Muscle of leg (tissue), 11 donors: ENCODE measurements around the gene ABR. TPM values are rescaled to one million over a fixed set of nuclear protein-coding genes. Genes with fewer than 3 reads are reported as not detected.

ENCODE experiments used
- DNase-seq: peaks from one replicate; pipeline ENCODE4 v3.0.0; 2013
- H3K27ac ChIP-seq: one replicate; pipeline ENCODE4 v1.5.1; 2013; ENCODE audit warnings: mild to moderate bottlenecking, low read length, control low read depth
- H3K27me3 ChIP-seq: one replicate; pipeline ENCODE4 v1.6.1; 2013; ENCODE audit warnings: low read length; ENCODE audit not compliant: control insufficient read depth, insufficient read depth
- H3K36me3 ChIP-seq: one replicate; pipeline ENCODE4 v1.6.1; 2013; ENCODE audit warnings: low read length; ENCODE audit not compliant: control insufficient read depth, insufficient read depth
- H3K4me1 ChIP-seq: one replicate; pipeline ENCODE4 v1.6.1; 2013; ENCODE audit warnings: low read length; ENCODE audit not compliant: control insufficient read depth, insufficient read depth
- H3K4me3 ChIP-seq: one replicate; pipeline ENCODE4 v1.5.1; 2013; ENCODE audit warnings: low read length, control low read depth
- H3K9me3 ChIP-seq: replicated peaks from 2 replicates; pipeline ENCODE4 v1.6.1; 2013; ENCODE audit warnings: low read depth, low read length; ENCODE audit not compliant: control insufficient read depth
- WGBS: methylation state at CpG from one replicate; pipeline ENCODE4 v1.1.5; 2013; ENCODE audit warnings: missing lambda C conversion rate; ENCODE audit not compliant: insufficient coverage; 5-methylcytosine and 5-hydroxymethylcytosine counted together
- polyA plus RNA-seq, 8 donors: library from polyadenylated mRNA; unstranded; fragments of 120-200 nt; gene quantifications; one replicate each; pipeline versions ENCODE4 v1.2.1 to v1.2.3, GENCODE V29; 2013; ENCODE audit warnings: inconsistent platforms in 1 of 8, low replicate concordance in 1 of 8; ENCODE audit not compliant: insufficient read length in 8 of 8, insufficient read depth in 1 of 8
- total RNA-seq: library from RNA; stranded (reverse); fragments of 120-200 nt; gene quantifications from one replicate; pipeline ENCODE4 v1.2.4, GENCODE V29; 2013

The ABR gene
- total and polyA plus RNA-seq, 9 donors, result 21.4 to 58.3 (median 40.1) TPM

DNA sequence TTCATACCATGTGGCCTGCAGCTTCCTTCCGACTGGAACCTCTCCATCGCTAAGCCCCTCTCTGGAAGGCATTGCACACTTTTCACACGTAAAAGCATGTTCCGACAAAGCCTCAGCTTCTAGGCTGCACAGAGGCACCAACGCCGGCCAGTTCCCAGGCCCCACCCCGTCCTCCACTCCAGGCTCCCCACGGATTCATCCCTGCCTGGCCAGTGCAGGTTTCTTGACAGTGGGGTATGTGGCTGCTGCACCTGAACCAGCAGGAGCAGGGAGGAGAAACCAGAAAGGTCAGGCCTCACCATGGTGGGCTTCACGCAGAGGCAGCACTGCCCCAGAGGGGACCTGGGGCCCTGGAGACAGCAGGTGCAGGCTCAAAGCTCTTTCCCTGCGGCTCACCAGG, 168.6 kb downstream of the ABR start:
- Histone ChIP-seq H3K27me3 (no peaks in the 10 kb centered on the region), H3K9me3 (no peaks in the 10 kb centered on the region), H3K27ac (no peak overlapping the region), H3K36me3 (peaks cover 56% of the 10 kb centered on the region), H3K4me3 (no peak overlapping the region), H3K4me1 (peaks cover 66% of the 10 kb centered on the region)
- DNase-seq, result no peak
- 75% methylated on average over 10 of the region's 10 CpGs for WGBS

GRCh38 chr17:1010586-1010985, 169.2 kb downstream of the ABR start:
- H3K9me3 ChIP-seq, result no peaks in the 10 kb centered on the region
- no peak overlapping the region for H3K27ac ChIP-seq
- H3K27me3 ChIP-seq, result no peaks in the 10 kb centered on the region
- peaks cover 62% of the 10 kb centered on the region for H3K36me3 ChIP-seq
- no peak overlapping the region for H3K4me3 ChIP-seq
- H3K4me1 ChIP-seq, result peaks cover 72% of the 10 kb centered on the region
- WGBS, result 89% methylated on average over 11 of the region's 14 CpGs
- no peak for DNase-seq

- 57% methylated on average over 10 of the region's 10 CpGs for WGBS
- H3K9me3 ChIP-seq, result no peaks in the 10 kb centered on the region
- no peak overlapping the region for H3K4me3 ChIP-seq
- H3K4me1 ChIP-seq, result peaks cover 77% of the 10 kb centered on the region
- H3K27ac ChIP-seq, result peak overlapping the region; percentile 29
- H3K36me3 ChIP-seq, result peaks cover 63% of the 10 kb centered on the region
- no peak for DNase-seq
- no peaks in the 10 kb centered on the region for H3K27me3 ChIP-seq
Measured at GRCh38 chr17:1010086-1010450, 169.7 kb downstream of the ABR start.

DNA sequence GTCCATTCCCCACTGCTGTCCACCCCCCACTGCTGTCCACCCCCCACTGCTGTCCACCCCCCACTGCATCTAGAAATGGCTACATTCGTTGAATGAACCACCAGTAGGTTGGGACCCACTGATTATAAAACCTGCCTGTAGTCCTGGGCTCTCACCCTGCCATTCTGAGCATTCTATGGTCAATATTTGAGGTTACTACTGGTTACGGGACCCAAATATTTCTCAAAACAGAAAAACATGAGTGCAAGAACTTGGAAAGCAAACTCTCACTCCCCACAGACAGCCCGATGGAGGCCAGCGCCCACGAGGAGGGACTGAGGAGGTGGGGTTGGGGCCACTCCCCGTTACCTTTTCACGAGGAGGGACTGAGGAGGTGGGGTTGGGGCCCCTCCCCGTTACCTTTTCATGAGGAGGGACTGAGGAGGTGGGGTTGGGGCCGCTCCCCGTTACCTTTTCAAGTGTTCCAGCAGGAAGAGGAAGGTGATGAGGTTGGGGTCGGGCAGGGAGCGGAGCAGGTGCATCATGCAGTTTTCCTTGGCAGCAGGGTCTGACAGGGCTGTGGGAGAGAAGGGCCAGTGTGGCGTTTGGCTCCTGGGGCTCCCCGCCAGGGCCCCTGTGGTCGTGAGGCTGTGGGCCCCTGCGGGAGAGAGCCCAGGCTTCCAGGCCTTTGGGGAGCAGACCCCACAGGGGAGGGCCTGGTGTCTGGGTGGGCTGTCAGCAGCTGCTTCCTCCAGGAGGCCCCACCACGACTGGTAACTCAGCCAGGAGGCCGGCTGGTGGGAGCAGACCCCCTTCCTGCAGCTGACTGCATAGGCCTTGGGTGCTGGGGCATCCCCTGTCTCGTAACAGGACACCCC, 170.3 kb downstream of the ABR start:
- DNase-seq, result peak; percentile 54
- Histone ChIP-seq H3K27me3 (no peaks in the 10 kb centered on the region), H3K9me3 (no peaks in the 10 kb centered on the region), H3K4me3 (no peak overlapping the region), H3K27ac (peak overlapping the region; percentile 87), H3K36me3 (peaks cover 69% of the 10 kb centered on the region), H3K4me1 (peaks cover 83% of the 10 kb centered on the region)
- 71% methylated on average over 6 of the region's 19 CpGs for WGBS

DNA sequence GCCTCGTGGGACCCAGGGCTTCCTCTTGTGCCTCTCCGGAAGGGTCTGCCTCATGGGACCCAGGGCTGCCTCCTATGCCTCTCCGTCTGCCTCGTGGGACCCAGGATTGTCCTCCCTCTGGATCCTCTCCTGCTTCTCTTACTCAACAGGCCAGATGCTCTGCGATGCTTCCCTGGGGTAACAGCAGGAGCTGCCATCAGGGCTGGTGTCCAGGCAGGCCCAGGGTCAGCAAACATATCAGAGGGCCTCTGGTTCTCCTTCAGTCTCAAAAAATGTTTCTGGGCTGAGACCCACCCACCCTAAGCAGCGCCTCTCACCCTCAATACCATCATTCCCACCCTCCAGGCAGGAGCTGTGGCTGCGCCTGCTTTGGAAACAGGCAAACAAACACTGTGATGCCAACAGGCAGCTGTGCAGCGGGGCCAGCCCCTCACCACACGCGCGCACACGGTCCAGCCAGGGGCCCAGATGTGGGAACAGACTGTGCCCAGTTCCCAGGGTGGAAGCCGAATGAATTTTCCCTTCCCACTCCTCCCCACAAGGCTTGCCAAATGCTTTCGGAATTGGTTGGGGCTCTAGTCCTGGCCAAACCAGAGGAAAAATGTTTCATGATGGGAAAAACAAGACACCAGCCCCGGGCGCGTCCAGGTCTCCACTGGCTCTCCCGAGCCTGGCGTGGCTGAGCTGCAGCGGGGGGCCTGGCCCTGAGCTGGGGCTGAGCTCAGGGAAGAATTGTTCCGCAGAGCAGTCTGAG, 171.6 kb downstream of the ABR start:
- peak overlapping the region; percentile 87 for H3K27ac ChIP-seq
- no peak overlapping the region for H3K4me3 ChIP-seq
- no peaks in the 10 kb centered on the region for H3K27me3 ChIP-seq
- DNase-seq, result peak; percentile 95
- peaks cover 95% of the 10 kb centered on the region for H3K4me1 ChIP-seq
- no peaks in the 10 kb centered on the region for H3K9me3 ChIP-seq
- WGBS, result 47% methylated on average over 14 of the region's 21 CpGs
- peaks cover 80% of the 10 kb centered on the region for H3K36me3 ChIP-seq

DNA sequence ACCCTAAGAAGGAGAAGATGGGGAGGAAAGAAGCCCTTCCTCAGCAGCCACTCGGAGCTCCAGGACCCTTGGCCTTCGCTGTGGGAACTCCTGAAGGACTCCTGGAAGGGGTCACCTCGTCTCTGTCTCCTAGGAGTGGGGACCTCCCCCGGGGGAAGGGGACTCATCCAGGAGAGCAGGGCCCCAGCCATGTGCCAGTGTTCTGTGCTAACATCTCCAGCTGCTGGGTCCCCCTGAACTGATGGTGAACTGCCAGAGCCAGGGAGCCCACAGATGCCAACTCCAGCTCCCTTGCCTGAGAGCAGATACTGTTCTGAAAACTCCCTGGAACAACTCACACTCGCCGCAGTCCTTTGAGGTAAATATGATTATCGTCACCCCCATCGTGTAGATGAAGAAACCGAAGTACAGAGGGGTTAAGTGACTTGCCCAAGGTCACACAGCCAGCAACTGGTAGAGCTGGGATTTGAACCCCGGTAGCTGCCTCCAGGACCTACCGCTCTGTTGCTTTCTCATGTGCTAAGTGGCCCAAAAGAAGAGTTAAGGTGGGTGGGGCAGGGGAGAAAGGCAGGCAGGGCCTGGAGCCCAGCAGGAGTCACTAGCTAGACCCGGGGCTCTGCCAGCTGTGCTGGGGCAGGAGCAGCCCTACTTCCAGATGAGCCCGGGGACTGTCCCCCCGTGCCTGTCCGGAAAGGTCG, 172.3 kb downstream of the ABR start:
- 71% methylated on average over 15 of the region's 16 CpGs for WGBS
- H3K36me3 ChIP-seq, result peaks cover 80% of the 10 kb centered on the region
- no peaks in the 10 kb centered on the region for H3K27me3 ChIP-seq
- H3K4me3 ChIP-seq, result no peak overlapping the region
- H3K27ac ChIP-seq, result peak overlapping the region; percentile 87
- H3K4me1 ChIP-seq, result peaks cover 95% of the 10 kb centered on the region
- DNase-seq, result no peak
- no peaks in the 10 kb centered on the region for H3K9me3 ChIP-seq

DNA sequence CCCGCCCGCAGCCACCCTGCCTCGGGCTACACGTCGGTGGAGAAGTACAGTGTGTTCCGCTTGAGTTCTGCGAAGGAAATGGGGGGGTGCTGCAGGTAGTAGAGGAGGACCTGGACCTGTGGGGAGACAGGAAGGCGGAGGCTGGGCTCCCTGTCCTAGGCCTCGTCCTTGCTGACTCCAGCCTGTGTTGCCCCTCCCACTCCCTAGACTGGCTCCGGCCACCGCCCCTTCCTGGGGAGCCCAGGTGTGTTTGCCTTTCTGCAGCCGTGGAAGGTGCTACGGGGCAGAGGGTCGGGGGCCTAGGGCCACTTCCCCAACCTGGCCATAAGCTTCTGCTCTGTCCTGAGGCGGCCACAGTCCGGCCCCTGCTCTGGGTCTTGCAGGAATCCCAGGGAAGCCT, 173.7 kb downstream of the ABR start:
- Histone ChIP-seq H3K27ac (peak overlapping the region; percentile 73), H3K4me1 (peaks cover 97% of the 10 kb centered on the region), H3K27me3 (no peaks in the 10 kb centered on the region), H3K4me3 (no peak overlapping the region), H3K9me3 (no peaks in the 10 kb centered on the region), H3K36me3 (peaks cover 81% of the 10 kb centered on the region)
- 77% methylated on average over 8 of the region's 16 CpGs for WGBS
- no peak for DNase-seq

- peak overlapping the region; percentile 73 for H3K27ac ChIP-seq
- H3K4me3 ChIP-seq, result no peak overlapping the region
- DNase-seq, result peak; percentile 84
- H3K4me1 ChIP-seq, result peaks cover 97% of the 10 kb centered on the region
- no peaks in the 10 kb centered on the region for H3K9me3 ChIP-seq
- no peaks in the 10 kb centered on the region for H3K27me3 ChIP-seq
- 40% methylated on average over 17 of the region's 23 CpGs for WGBS
- peaks cover 81% of the 10 kb centered on the region for H3K36me3 ChIP-seq
Measured at GRCh38 chr17:1005361-1005946, 174.3 kb downstream of the ABR start.

- peaks cover 96% of the 10 kb centered on the region for H3K4me1 ChIP-seq
- H3K36me3 ChIP-seq, result peaks cover 79% of the 10 kb centered on the region
- H3K27ac ChIP-seq, result no peak overlapping the region
- H3K27me3 ChIP-seq, result no peaks in the 10 kb centered on the region
- no peak for DNase-seq
- 54% methylated on average over 6 of the region's 13 CpGs for WGBS
- no peak overlapping the region for H3K4me3 ChIP-seq
- H3K9me3 ChIP-seq, result no peaks in the 10 kb centered on the region
Measured at GRCh38 chr17:1004769-1005295, 174.9 kb downstream of the ABR start.
